HG03196 (cell line): Measurements from ENCODE around the gene HOXC9.

Experiments
- ATAC-seq: cut with Tn5 transposase; IDR thresholded peaks from one replicate; pipeline ENCODE4 v1.9.1; 2021; ENCODE audit not compliant: unreplicated experiment

Gene HOXC9

GRCh38 chr12:53975479-53976152, 24.3 kb upstream of the HOXC9 start:
- ATAC-seq: no peak

DNA sequence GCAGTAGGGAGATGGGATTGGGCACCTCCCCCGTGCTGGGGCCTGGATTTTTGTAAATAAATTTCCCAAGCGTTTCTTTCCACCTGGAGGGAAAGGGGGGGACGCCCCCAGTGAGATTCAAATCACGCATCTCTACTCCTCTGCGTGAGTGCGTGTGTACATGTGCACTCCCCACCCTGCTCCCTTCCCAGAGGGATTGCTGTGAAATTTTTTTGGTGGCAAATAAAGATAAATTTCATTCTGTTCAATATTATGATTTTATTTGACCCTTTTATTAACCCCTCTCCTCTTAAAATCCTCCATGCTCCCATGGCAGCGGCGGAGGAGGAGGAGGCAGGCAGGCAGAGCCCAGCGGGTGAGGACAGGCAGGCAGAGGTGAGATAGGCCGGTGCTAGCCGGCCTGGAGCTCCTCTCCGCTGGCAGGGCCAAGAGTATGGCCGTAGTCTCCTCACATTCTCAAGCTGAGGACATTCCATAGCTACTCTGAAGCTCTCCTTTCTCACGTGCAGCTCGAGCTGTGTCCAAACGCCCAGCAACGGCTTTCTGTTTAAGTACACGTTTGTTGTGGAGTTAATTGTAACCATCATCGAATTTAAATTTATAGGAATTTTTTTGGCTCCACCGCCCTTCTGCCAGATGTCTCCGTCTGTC, 23.7 kb upstream of the HOXC9 start:
- no peak for ATAC-seq

- ATAC-seq: no peak
Observed at GRCh38 chr12:53976823-53977595, 23.0 kb upstream of the HOXC9 start.

DNA sequence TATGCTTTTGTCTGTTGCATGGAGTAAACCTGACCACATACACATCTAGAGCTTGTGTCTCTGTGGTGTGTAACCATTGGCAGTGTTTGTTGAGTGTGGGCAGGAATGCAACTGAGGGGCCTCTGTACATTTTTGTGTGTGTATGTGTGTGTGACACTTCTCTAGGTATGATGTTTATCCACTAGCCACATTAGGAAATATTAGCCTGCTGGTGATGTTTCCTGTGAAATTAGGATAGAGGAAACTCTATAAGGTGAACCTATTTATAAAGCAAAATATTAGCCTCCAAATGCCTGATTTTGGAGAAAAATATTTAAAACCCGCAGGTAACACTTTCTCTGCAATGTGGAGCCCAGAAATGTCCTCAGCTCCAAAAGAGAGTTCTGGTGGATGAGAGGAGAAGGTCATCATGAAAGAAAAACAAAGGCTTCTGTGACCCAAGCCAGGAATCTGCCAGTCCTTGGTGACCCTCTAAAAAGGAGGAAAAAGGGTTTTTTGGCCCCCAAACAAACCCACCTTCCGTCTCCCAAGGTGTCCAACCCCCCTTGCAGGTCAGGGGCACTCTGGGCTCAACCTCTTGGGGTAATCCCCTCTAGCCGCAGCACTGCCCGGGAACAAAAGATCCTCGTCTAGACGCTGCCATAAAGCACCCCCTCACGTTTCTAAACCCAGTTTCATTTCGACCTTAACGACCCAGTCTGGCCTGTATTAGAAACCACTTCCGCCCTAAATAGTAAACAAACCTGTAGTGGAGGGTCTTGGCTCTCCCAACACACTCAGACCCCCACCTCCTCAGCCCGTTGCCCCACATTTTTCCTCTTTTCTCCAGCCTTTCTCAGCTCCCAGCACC, 22.1 kb upstream of the HOXC9 start:
- ATAC-seq: no peak

- ATAC-seq: no peak
Observed at GRCh38 chr12:53978477-53979356, 21.2 kb upstream of the HOXC9 start.

GRCh38 chr12:53980104-53980801, 19.7 kb upstream of the HOXC9 start:
- no peak for ATAC-seq

- ATAC-seq: no peak
Observed at GRCh38 chr12:53980802-53981496, 19.0 kb upstream of the HOXC9 start.

- ATAC-seq: no peak
Observed at GRCh38 chr12:53981634-53982565, 18.1 kb upstream of the HOXC9 start.

DNA sequence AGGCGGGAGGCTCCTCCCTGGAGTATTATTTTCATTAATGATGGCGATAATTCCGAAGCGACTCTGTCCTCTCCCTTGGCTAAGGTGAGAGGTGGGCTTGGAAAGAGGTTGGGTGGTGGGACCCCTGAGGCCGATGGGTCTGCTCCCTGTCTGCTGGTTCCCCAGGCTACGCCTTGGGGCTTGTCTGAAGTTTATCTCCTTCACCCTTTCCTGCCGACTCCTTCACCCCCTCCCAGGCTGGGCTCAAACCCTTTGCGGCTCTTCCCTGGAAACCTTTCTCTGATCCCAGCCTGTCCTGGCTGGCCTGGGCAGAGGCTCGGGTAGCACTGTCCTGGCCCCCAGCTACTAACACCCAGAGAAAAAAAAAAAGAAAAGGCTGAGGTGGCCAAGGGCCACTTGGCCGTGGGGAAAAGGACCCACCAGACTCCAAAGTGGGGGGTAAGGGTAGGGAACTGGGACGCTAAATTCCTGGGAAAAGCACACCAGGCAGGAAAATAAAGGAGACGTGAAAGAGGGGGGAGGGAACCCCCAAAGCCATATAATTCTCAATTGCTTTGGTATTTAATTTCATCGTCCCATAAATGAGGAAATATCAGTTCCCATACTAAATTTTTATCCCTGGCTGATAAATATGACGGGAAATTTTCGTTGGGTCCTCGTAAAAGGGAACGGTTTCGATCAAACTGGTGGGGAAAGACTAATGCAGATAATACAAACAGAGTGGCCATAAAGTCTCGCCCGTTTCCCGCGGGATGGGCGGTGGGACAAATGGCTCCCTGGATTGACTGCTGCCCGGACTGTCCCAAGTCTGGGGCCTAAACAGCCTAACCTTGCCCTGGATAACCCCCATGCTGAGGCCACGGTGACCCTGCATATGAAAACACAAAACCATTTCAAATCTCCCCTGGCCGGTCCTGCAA, 17.1 kb upstream of the HOXC9 start:
- ATAC-seq: no peak

GRCh38 chr12:53983568-53983949, 16.4 kb upstream of the HOXC9 start:
- ATAC-seq: no peak

GRCh38 chr12:53983950-53984572, 15.9 kb upstream of the HOXC9 start:
- no peak for ATAC-seq

DNA sequence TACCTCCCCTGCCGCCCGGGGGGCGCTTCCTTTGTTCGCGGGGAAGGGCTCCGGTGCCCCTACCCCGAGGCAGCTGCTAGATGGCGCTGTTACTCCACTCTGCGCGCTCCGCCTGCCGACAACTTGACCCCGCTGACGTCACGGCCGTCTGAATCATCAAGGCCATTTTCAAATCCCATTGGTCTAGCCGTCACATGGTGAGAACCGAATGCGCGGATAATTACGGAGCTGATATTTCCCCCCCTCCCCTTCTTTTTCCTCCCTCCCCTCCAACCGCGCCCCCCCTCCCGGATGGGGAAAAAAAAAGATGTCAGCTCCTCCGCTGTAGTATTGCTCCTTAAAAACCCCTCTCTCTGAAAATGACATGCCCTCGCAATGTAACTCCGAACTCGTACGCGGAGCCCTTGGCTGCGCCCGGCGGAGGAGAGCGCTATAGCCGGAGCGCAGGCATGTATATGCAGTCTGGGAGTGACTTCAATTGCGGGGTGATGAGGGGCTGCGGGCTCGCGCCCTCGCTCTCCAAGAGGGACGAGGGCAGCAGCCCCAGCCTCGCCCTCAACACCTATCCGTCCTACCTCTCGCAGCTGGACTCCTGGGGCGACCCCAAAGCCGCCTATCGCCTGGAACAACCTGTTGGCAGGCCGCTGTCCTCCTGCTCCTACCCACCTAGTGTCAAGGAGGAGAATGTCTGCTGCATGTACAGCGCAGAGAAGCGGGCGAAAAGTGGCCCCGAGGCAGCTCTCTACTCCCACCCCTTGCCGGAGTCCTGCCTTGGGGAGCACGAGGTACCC, 14.9 kb upstream of the HOXC9 start, which contains the start of gene HOXC10:
Gene HOXC10, plus strand, starts transcription at position 246 of the 791 bp plus-strand sequence. Its CDS starts 114 bp downstream, at position 360.
- no peak for ATAC-seq

DNA sequence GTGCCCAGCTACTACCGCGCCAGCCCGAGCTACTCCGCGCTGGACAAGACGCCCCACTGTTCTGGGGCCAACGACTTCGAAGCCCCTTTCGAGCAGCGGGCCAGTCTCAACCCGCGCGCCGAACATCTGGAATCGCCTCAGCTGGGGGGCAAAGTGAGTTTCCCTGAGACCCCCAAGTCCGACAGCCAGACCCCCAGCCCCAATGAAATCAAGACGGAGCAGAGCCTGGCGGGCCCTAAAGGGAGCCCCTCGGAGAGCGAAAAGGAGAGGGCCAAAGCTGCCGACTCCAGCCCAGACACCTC, 14.3 kb upstream of the HOXC9 start:
- ATAC-seq: no peak

- ATAC-seq: no peak
Observed at GRCh38 chr12:53985994-53986685, 13.8 kb upstream of the HOXC9 start.
